T-helper 9 cell (primary cell): Measurements from ENCODE around the gene SFR1.

ENCODE experiments used
- DNase-seq: peaks from one replicate; pipeline ENCODE4 v3.0.0-alpha.2; 2020
- total RNA-seq, 2 donors: gene quantifications; one replicate each; lab custom pipeline; 2026; lab: John Stamatoyannopoulos, UW

Gene SFR1, protein sequence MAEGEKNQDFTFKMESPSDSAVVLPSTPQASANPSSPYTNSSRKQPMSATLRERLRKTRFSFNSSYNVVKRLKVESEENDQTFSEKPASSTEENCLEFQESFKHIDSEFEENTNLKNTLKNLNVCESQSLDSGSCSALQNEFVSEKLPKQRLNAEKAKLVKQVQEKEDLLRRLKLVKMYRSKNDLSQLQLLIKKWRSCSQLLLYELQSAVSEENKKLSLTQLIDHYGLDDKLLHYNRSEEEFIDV
- total RNA-seq, result 10.8 to 12.3 reads per million in 2 donors

GRCh38 chr10:104121485-104122224 is at the start of gene SFR1:
Gene SFR1, plus strand, starts transcription at chr10:104122171. Its CDS starts 13 bp downstream, at chr10:104122184.
- DNase-seq, result peak; percentile 97

- no peak for DNase-seq
Observed at GRCh38 chr10:104072786-104073185, 49.2 kb upstream of the SFR1 start.

DNA sequence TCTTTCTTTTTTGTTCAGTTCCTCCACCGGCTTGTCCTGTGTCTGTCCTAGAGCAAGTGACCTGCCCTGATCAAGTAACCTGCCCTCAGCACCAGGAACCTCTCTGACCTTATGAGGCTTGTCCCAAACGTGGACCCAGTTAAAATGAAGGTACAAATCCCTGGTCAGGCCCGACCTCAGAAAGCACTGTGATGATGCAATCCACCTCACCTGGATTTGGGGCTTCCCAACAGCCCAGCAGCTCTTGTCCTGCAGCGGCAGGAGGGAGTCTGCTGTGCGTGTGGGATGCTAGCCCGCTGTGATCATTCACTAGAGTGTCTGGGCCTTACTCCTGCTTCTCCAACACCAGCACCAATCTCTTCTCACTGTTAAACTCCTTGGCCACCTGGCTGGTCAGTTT is 47.5 kb upstream of the SFR1 start:
- DNase-seq, result no peak

DNA sequence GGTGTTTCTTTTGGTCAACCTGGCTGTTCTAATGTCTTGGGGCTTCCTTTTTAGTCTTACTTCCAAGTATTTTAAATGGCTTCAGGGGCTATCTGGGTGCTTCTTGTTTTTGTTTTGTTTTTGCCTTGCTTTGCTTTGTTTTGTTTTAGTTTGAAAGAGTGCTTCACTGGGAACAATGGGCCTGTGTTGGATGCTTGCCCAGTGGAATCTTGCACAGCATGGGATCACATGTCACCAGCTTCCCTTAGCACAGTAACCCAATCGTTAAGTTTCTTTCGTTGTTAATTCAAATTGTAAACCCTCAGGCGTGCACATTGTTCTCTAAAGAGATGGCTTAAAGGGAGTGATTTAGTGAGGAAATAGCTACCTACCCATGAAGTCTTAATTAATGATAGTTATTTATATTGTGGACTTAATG is 45.2 kb upstream of the SFR1 start:
- DNase-seq, result no peak

DNA sequence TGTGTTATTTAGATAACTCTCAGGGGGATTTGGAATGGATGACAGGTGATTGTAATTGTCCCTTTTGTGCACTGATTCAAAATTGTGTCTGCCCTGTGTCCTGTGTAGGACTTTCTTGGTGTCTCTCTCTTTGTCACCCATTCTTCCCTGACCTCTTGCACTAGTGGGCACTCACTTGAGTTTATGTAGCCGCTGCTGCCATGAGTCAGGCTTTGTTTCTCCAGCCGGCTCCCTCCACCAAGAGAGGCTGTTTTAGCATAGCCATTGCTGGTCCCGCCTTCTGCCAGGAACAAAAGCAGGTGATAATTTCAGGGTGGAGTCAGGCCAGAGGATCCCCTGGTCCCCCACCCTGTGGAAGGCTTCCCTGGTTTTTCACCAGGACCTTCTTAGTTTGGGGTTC is 44.7 kb upstream of the SFR1 start:
- DNase-seq, result no peak

DNA sequence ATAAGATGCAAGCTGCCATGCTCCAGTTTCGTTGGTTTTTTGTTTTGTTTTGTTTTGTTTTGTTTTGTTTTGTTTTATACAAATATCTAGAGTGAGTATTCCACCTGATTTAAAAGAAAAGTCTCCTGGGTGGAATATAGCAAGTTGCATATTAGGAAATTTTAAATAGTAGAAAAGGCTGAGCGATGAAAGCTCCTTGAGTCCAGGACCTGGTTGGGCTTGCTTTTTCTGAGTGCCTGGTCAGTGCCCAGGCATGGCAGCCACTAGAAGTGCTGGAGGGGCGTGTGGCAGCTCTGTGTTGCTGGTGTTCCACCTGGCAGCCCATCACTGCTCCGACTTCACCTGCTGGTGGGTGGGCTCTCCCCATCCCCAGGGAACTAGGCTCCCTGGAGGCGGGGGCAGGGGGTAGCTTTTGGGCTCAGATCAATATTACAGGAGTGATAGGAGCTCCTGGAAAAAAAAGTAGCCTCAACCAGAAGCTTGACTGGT is 44.3 kb upstream of the SFR1 start:
- no peak for DNase-seq

GRCh38 chr10:104080762-104081161 is 41.2 kb upstream of the SFR1 start:
- DNase-seq, result no peak

- DNase-seq, result no peak
Observed at GRCh38 chr10:104081998-104082397, 40.0 kb upstream of the SFR1 start.

DNA sequence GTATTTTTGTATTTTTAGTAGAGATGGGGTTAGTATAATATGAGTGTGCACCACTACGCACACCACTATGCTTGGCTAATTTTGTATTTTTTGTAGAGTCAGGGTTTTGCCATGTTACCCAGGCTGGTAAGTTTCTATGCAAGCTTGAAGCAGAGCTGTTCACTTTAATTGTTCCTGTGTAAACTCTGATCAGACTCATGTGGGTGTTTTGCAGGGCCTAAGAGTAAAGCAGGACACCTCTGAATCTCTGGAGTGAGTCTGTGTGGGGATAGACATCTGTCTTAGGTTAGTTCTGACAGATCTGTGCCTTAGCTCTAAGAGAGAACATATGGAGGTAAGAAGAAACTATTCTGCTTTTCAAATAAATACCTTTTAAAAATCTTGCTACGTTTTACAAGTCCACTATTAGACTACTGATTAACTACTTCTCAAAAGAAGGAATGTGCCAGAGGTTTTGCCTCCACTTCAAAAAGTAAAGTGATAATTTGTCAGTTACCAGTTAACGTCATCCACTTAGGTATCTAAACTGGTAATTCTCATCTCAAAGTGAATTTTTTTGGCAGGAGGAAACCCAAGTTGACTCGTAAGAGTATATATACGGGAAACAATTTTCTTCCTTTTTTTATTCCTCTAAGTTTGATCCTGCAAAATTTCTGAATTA is 37.4 kb upstream of the SFR1 start:
- DNase-seq, result no peak

GRCh38 chr10:104085801-104086400 is 36.1 kb upstream of the SFR1 start, which contains the start of gene COL17A1:
Gene COL17A1, minus strand, starts transcription at chr10:104085880. Its CDS starts 5,207 bp downstream, at chr10:104080673.
- DNase-seq, result no peak

DNA sequence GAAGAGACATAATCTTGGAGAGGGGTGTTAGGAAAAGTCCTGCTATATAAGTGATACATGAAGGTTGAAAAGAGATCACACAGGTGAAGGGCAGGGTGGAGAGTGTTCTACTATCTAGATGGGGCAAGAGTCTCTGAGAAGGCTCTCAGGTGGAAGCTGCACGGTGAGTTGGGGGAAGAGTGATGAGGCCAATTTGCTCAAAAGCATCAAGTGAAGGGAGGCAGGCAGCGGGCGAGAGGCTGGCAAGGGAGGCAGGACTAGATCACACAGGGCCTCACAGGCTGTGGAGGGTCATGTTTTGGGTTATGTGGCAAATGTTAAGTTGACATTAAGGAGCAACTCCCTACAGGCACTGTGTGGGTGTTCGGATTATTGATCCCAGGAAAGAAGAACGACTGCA is 33.7 kb upstream of the SFR1 start:
- DNase-seq, result no peak

GRCh38 chr10:104089621-104090020 is 32.4 kb upstream of the SFR1 start:
- no peak for DNase-seq

DNA sequence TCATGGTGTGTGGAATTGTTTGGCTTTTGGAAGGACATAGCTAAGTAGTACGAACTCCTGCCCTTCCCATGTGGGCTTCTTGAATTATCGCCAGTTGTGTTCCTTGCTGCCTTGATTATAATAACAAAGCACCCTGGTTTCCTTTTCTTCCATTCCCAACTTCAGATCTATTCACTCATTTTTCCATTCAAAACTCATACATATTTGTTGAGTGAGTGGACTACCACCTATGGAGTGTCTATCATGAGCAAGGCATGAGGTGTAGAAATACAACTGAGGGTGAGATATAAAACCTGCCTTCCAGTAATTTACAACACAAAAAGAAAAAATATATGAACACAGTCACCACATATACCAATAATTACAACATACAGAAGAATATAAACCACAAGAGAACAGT is 31.4 kb upstream of the SFR1 start:
- DNase-seq, result no peak

- no peak for DNase-seq
Observed at GRCh38 chr10:104092749-104093148, 29.2 kb upstream of the SFR1 start.

- DNase-seq, result no peak
Observed at GRCh38 chr10:104096692-104097091, 25.3 kb upstream of the SFR1 start.

GRCh38 chr10:104098358-104098925 is 23.5 kb upstream of the SFR1 start:
- DNase-seq, result no peak

DNA sequence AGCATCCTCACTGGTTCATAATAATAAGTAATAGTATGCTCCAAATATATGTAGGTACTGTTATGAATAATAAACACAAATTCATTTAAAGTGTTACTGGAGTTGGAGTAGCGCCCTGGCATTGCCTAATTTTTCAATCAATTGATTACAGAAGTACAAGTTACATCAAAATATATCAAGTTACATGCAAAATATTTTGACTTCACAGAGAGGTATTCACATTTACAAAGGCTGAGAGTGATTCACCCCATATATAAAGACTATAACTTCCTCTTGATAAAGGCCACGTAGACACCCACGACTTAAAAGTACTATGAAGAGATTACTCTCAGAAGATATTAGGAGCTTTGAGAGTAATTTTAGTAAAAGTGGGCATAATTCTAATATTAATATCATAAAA is 22.7 kb upstream of the SFR1 start:
- DNase-seq, result no peak

DNA sequence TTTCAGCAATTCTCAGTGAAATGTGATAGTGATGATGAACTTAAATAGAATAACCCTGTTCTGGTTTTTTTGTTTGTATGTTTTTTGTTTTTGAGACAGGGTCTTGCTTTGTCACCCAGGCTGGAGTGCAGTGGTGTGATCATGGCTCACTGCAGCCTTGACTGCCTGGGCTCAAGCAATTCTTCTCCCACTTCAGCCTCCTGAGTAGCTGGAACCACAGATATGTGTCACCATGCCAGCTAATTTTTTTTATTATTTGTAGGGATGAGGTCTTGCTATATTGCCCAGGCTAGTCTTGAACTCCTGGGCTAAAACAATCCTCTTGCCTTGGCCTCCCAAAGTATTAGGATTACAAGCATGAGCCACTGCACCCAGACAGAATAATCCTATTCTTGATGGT is 22.0 kb upstream of the SFR1 start:
- DNase-seq, result no peak

- no peak for DNase-seq
Observed at GRCh38 chr10:104100795-104101194, 21.2 kb upstream of the SFR1 start.

DNA sequence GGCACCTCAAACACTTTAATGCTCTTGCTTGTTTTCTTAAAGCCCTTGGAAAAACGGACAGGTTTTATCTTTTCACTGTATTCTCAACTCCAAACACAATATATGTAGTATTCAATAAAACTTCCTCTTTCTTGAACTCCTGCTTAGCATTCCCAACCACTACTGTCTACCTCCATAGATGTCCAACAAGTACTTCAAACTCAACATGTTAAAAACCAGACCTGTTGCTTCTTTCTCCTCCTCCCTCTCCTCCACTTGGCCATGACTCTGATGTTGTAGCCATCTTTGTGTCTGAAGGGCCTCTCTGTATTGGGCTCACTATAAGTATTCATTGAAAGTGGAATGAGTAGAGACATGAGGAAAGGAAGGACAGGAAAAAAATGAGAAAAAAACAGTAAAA is 20.1 kb upstream of the SFR1 start:
- DNase-seq, result no peak

- DNase-seq, result no peak
Observed at GRCh38 chr10:104103956-104104355, 18.0 kb upstream of the SFR1 start.

GRCh38 chr10:104104418-104104817 is 17.6 kb upstream of the SFR1 start:
- DNase-seq, result no peak

- DNase-seq, result no peak
Observed at GRCh38 chr10:104104926-104105325, 17.0 kb upstream of the SFR1 start.
